ENCODE measurements around the gene PPFIA3. TPM values are rescaled to one million over a fixed set of nuclear protein-coding genes. Genes with fewer than 3 reads are reported as not detected.

Gene PPFIA3
- total RNA-seq, 1 experiment from 2014 or later = 4.9 TPM

DNA sequence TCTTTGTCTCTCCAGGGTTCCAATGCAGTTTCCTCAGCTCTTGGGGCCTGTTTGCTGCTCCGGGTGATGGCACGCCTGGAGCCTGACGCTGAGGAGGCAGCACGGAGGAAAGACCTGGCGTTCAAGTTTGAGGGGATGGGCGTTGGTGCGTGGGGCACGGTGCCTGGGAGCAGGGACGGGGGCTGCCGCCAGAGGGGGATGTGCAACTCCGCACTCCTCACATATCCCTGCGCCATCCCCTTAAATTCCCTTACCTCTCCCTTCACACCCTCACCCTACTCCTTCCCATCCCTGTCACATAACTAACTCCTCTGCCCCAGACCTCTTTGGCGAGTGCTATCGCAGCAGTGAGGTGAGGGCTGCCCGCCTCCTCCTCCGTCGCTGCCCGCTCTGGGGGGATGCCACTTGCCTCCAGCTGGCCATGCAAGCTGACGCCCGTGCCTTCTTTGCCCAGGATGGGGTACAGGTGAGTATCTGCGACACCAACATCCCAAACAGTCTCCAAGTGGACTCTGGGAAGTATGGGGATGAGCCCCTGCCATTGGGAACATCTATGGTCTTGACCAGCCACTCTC is 69.4 kb downstream of the PPFIA3 start:
- no peak overlapping the region for H3K4me3 Mint-ChIP-seq (ENCODE audit: low read depth, unreplicated experiment)
- TF ChIP-seq, protein P1, sequence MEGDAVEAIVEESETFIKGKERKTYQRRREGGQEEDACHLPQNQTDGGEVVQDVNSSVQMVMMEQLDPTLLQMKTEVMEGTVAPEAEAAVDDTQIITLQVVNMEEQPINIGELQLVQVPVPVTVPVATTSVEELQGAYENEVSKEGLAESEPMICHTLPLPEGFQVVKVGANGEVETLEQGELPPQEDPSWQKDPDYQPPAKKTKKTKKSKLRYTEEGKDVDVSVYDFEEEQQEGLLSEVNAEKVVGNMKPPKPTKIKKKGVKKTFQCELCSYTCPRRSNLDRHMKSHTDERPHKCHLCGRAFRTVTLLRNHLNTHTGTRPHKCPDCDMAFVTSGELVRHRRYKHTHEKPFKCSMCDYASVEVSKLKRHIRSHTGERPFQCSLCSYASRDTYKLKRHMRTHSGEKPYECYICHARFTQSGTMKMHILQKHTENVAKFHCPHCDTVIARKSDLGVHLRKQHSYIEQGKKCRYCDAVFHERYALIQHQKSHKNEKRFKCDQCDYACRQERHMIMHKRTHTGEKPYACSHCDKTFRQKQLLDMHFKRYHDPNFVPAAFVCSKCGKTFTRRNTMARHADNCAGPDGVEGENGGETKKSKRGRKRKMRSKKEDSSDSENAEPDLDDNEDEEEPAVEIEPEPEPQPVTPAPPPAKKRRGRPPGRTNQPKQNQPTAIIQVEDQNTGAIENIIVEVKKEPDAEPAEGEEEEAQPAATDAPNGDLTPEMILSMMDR (IDR thresholded peaks at IDR 0.05; ENCODE audit: unreplicated experiment) = no peak
- no TSS peak for BruUV-seq (replicated peaks)
- no peaks in the 10 kb centered on the region for H3K4me1 Mint-ChIP-seq (ENCODE audit: low read depth, unreplicated experiment)
- H3K27me3 Mint-ChIP-seq (ENCODE audit: unreplicated experiment) = no peaks in the 10 kb centered on the region
- intact Hi-C loops (cut with micrococcal nuclease; ENCODE audit: unreplicated experiment) = no loop called here
- CTCF ChIA-PET = no interaction called here
- DNase-seq = no peak
- no peaks in the 10 kb centered on the region for H3K9me3 Mint-ChIP-seq (ENCODE audit: low read depth, unreplicated experiment)
- H3K27ac Mint-ChIP-seq (ENCODE audit: unreplicated experiment) = no peak overlapping the region
- H3K36me3 Mint-ChIP-seq (ENCODE audit: insufficient read depth, unreplicated experiment) = peaks cover 53% of the 10 kb centered on the region

DNA sequence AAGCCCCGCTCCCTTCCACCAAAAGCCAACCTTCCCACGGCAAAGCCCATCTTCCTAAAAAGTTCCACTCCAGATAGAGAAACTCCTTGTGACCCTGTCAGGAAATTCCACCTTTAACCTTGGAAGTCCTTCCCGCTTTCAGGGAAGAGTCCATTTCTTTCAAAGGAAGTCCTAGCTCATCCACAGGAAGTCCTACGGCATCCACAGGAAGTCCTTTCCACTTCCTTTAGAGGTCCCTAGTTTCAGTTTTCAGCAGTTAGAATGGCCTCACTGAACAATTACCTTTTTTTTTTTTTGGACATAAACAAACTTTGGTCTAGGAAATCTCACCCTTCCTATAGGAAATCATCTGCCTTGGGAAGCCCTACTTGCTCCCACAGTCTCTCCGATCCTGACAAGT is 69.9 kb downstream of the PPFIA3 start:
- H3K27ac Mint-ChIP-seq (ENCODE audit: unreplicated experiment) = no peak overlapping the region
- no peak for DNase-seq
- peaks cover 48% of the 10 kb centered on the region for H3K36me3 Mint-ChIP-seq (ENCODE audit: insufficient read depth, unreplicated experiment)
- no peaks in the 10 kb centered on the region for H3K27me3 Mint-ChIP-seq (ENCODE audit: unreplicated experiment)
- no peaks in the 10 kb centered on the region for H3K4me1 Mint-ChIP-seq (ENCODE audit: low read depth, unreplicated experiment)
- TF ChIP-seq, protein P1 (IDR thresholded peaks at IDR 0.05; ENCODE audit: unreplicated experiment) = no peak
- CTCF ChIA-PET = no interaction called here
- BruUV-seq (replicated peaks) = no TSS peak
- no peak overlapping the region for H3K4me3 Mint-ChIP-seq (ENCODE audit: low read depth, unreplicated experiment)
- intact Hi-C loops (cut with micrococcal nuclease; ENCODE audit: unreplicated experiment) = no loop called here
- H3K9me3 Mint-ChIP-seq (ENCODE audit: low read depth, unreplicated experiment) = no peaks in the 10 kb centered on the region

DNA sequence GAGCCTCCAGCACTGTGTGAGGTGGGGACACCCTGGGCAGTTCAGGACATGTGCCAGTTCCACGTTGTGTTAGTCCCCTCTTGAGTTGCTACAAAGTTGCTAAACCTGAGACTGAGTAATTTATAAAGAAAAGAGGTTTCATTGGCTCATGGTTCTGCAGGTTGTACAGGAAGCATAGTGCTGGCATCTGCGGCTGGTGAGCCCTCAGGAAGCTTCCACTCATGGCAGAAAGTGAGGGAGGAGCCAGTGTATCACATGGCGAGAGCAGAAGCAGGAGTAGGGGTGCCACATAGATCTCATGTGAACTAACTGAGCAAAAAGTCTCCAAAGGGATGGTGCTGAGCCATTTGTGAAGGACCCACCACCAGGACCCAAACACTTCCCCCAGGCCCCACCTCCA is 71.4 kb downstream of the PPFIA3 start:
- Mint-ChIP-seq H3K9me3 (ENCODE audit: low read depth, unreplicated experiment) (no peaks in the 10 kb centered on the region), H3K36me3 (ENCODE audit: insufficient read depth, unreplicated experiment) (peaks cover 50% of the 10 kb centered on the region), H3K4me1 (ENCODE audit: low read depth, unreplicated experiment) (no peaks in the 10 kb centered on the region), H3K27me3 (ENCODE audit: unreplicated experiment) (no peaks in the 10 kb centered on the region), H3K27ac (ENCODE audit: unreplicated experiment) (no peak overlapping the region), H3K4me3 (ENCODE audit: low read depth, unreplicated experiment) (no peak overlapping the region)
- TF ChIP-seq, protein P1 (IDR thresholded peaks at IDR 0.05; ENCODE audit: unreplicated experiment) = no peak
- BruUV-seq (replicated peaks) = no TSS peak
- DNase-seq = no peak
- intact Hi-C loops (cut with micrococcal nuclease; ENCODE audit: unreplicated experiment) = no loop called here
- CTCF ChIA-PET = no interaction called here

DNA sequence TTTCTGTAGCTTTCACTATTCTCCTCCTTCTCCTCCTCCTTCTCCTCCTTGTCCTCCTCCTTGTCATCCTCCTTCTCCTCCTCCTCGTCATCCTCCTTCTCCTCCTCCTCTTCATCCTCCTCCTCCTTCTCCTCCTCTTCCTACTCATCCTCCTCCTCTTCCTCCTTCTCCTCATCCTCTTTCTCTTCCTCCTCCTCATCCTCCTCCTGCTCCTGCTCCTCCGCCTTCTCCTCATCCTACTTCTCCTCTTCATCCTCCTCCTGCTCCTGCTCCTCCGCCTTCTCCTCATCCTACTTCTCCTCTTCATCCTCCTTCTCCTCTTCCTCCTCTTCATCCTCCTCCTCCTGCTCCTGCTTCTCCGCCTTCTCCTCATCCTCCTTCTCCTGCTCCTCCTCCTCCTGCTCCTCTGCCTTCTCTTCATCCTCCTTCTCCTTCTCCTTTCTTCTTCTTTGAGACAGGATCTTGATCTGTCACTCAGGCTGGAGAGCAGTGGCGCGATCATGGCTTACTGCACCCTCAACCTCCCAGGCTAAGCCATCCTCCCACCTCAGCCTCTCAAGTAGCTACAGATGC is 74.6 kb downstream of the PPFIA3 start:
- DNase-seq = no peak
- Mint-ChIP-seq H3K4me1 (ENCODE audit: low read depth, unreplicated experiment) (no peaks in the 10 kb centered on the region), H3K9me3 (ENCODE audit: low read depth, unreplicated experiment) (no peaks in the 10 kb centered on the region), H3K27ac (ENCODE audit: unreplicated experiment) (no peak overlapping the region), H3K4me3 (ENCODE audit: low read depth, unreplicated experiment) (no peak overlapping the region), H3K36me3 (ENCODE audit: insufficient read depth, unreplicated experiment) (peaks cover 43% of the 10 kb centered on the region), H3K27me3 (ENCODE audit: unreplicated experiment) (no peaks in the 10 kb centered on the region)
- intact Hi-C loops (cut with micrococcal nuclease; ENCODE audit: unreplicated experiment) = no loop called here
- no TSS peak for BruUV-seq (replicated peaks)
- TF ChIP-seq, protein P1 (IDR thresholded peaks at IDR 0.05; ENCODE audit: unreplicated experiment) = no peak
- CTCF ChIA-PET = interaction anchor here (1.1 kb wide), 1 partner anchor 66 kb away, joined by 11 read pairs; no protein-coding TSS in a partner anchor
